Fibroblast of lung (primary cell): ENCODE data around the gene CAMK1G. TPM values are rescaled to one million over a fixed set of nuclear protein-coding genes. Genes with fewer than 3 reads are reported as not detected.

Experiments
- DNase-seq, 2 donors: peaks; one replicate each; pipeline versions ENCODE4 v3.0.0 to v3.0.0-alpha.2; 2010; ENCODE audit warnings: low read depth in 2 of 2
- H2AFZ ChIP-seq: 2 replicates; pipeline ENCODE4 v1.5.1; 2012; ENCODE audit warnings: low read length, control low read depth, inconsistent platforms
- H3K27ac ChIP-seq: 2 replicates; pipeline ENCODE4 v1.5.1; 2011; ENCODE audit warnings: low read length, control low read depth; ENCODE audit not compliant: insufficient read depth
- H3K27me3 ChIP-seq: 2 replicates; pipeline ENCODE4 v1.5.1; 2011; ENCODE audit warnings: mild to moderate bottlenecking, low read length; ENCODE audit not compliant: control insufficient read depth, insufficient read depth
- H3K36me3 ChIP-seq: 2 replicates; pipeline ENCODE4 v1.5.1; 2011; ENCODE audit warnings: low read length; ENCODE audit not compliant: control insufficient read depth, insufficient read depth
- H3K4me1 ChIP-seq: 2 replicates; pipeline ENCODE4 v1.5.1; 2011; ENCODE audit warnings: low read length; ENCODE audit not compliant: control insufficient read depth, insufficient read depth; ENCODE audit errors: extremely low read depth
- H3K4me2 ChIP-seq: 2 replicates; pipeline ENCODE4 v1.5.1; 2011; ENCODE audit warnings: low read length, control low read depth; ENCODE audit not compliant: insufficient read depth; ENCODE audit errors: extremely low read depth
- H3K4me3 ChIP-seq, 4 experiments: fragments of 200-600 bp in 1 of 4; sonication (generic) in 1 of 4; replicated peaks in 1 of 4; 2 replicates each; pipeline ENCODE4 v1.5.1; 2011 to 2016; ENCODE audit warnings: low read length in 4 of 4, low read depth in 3 of 4, mild to moderate bottlenecking in 3 of 4, control low read depth in 2 of 4, inconsistent platforms in 1 of 4, mixed read lengths in 1 of 4; ENCODE audit not compliant: insufficient read depth in 1 of 4; ENCODE audit errors: control extremely low read depth in 1 of 4
- H3K79me2 ChIP-seq: 2 replicates; pipeline ENCODE4 v1.5.1; 2012; ENCODE audit warnings: mild to moderate bottlenecking, low read length, inconsistent platforms; ENCODE audit not compliant: control insufficient read depth, insufficient read depth
- H3K9ac ChIP-seq: 2 replicates; pipeline ENCODE4 v1.5.1; 2011; ENCODE audit warnings: mild to moderate bottlenecking, low read length, control low read depth; ENCODE audit not compliant: insufficient read depth
- H3K9me3 ChIP-seq: 2 replicates; pipeline ENCODE4 v1.5.1; 2012; ENCODE audit warnings: low read depth, low read length; ENCODE audit not compliant: control insufficient read depth, insufficient read depth
- H4K20me1 ChIP-seq: 2 replicates; pipeline ENCODE4 v1.5.1; 2011; ENCODE audit warnings: low read length; ENCODE audit not compliant: control insufficient read depth, insufficient read depth; ENCODE audit errors: extremely low read depth
- CTCF ChIP-seq, 2 donors: IDR thresholded peaks in 1 of 2; conservative IDR thresholded peaks in 1 of 2; 1 replicate in 1 of 2; 2 replicates in 1 of 2; pipeline ENCODE4 v1.5.1; 2011 to 2012; ENCODE audit warnings: low read length in 2 of 2, control low read depth in 1 of 2, inconsistent platforms in 1 of 2, low read depth in 1 of 2, mild to moderate bottlenecking in 1 of 2
- EZH2 ChIP-seq: IDR thresholded peaks from 2 replicates; pipeline ENCODE4 v1.5.1; 2012; ENCODE audit warnings: low read length, control low read depth, mild to moderate bottlenecking; ENCODE audit errors: missing control alignments
- polyA plus RNA-seq, 2 donors: library from polyadenylated mRNA; depleted of rRNA in 1 of 2; stranded (reverse) in 1 of 2; unstranded in 1 of 2; fragments of >200 nt; gene quantifications; 2 replicates each; pipeline ENCODE4 v1.2.1, GENCODE V29; 2011 to 2012; ENCODE audit warnings: missing spikeins in 1 of 2
- total RNA-seq: library from RNA; depleted of rRNA; stranded (reverse); fragments of >200 nt; gene quantifications from 2 replicates; pipeline ENCODE4 v1.2.1, GENCODE V29; 2014

Gene CAMK1G
- total and polyA plus RNA-seq, 2 donors (not counting 1 experiment from before 2014, with no cell fraction given): 0.96 to 1.7 TPM

GRCh38 chr1:209576392-209577197 lies 6.9 kb upstream of the CAMK1G start:
- DNase-seq: peak; percentile 34 to 69
- H3K27ac ChIP-seq: no peak overlapping the region
- no peak overlapping the region for H3K4me3 ChIP-seq
- H3K9me3 ChIP-seq: no peaks in the 10 kb centered on the region
- no peaks in the 10 kb centered on the region for H3K27me3 ChIP-seq
- no peak overlapping the region for H3K9ac ChIP-seq
- no peak overlapping the region for H3K4me2 ChIP-seq
- H4K20me1 ChIP-seq: no peaks in the 10 kb centered on the region
- peak; percentile 96 to 97 for TF ChIP-seq CTCF (conservative IDR thresholded peaks at IDR 0.05 in 1 of 2, IDR thresholded peaks at IDR 0.05 in 1 of 2; ENCODE audit: low read depth in 1 of 2, low read length in 2 of 2)
- TF ChIP-seq EZH2: peak; percentile 47
- H3K4me1 ChIP-seq: peaks cover 3% of the 10 kb centered on the region
- H2AFZ ChIP-seq: no peak overlapping the region
- no peaks in the 10 kb centered on the region for H3K79me2 ChIP-seq
- no peaks in the 10 kb centered on the region for H3K36me3 ChIP-seq

GRCh38 chr1:209577346-209577745 lies 6.2 kb upstream of the CAMK1G start:
- H3K4me3 ChIP-seq: no peak overlapping the region
- no peaks in the 10 kb centered on the region for H3K9me3 ChIP-seq
- H2AFZ ChIP-seq: no peak overlapping the region
- H3K9ac ChIP-seq: no peak overlapping the region
- no peaks in the 10 kb centered on the region for H4K20me1 ChIP-seq
- no peaks in the 10 kb centered on the region for H3K79me2 ChIP-seq
- TF ChIP-seq EZH2: no peak
- peaks cover 3% of the 10 kb centered on the region for H3K4me1 ChIP-seq
- no peak for DNase-seq
- H3K27ac ChIP-seq: no peak overlapping the region
- H3K4me2 ChIP-seq: no peak overlapping the region
- no peaks in the 10 kb centered on the region for H3K36me3 ChIP-seq
- H3K27me3 ChIP-seq: no peaks in the 10 kb centered on the region

- H3K4me3 ChIP-seq: no peak overlapping the region
These were observed 2.9 kb upstream of the CAMK1G start for GRCh38 chr1:209580577-209580976.

More at GRCh38 chr1:209580577-209580976, 2.9 kb upstream of the CAMK1G start:
- Histone ChIP-seq H3K79me2 (no peaks in the 10 kb centered on the region), H3K4me2 (no peak overlapping the region), H3K27ac (no peak overlapping the region), H3K9me3 (no peaks in the 10 kb centered on the region), H2AFZ (no peak overlapping the region), H3K27me3 (no peaks in the 10 kb centered on the region), H3K36me3 (no peaks in the 10 kb centered on the region), H3K9ac (no peak overlapping the region), H3K4me1 (peaks cover 5% of the 10 kb centered on the region), H4K20me1 (no peaks in the 10 kb centered on the region)
- no peak for DNase-seq
- no peak for TF ChIP-seq EZH2
- no peak for TF ChIP-seq CTCF (conservative IDR thresholded peaks at IDR 0.05 in 1 of 2, IDR thresholded peaks at IDR 0.05 in 1 of 2; ENCODE audit: low read depth in 1 of 2, low read length in 2 of 2)
